Measurements from ENCODE around the gene ZRANB3.

- TF ChIP-seq CTCF (IDR thresholded peaks at IDR 0.05) (no peak), POLR2A (IDR thresholded peaks at IDR 0.05) (no peak), EP300 (IDR thresholded peaks at IDR 0.05) (no peak)
Measured at GRCh38 chr2:135186054-135186453, 345.0 kb downstream of the ZRANB3 start.

Data from tibial nerve (tissue), 4 donors.